ENCODE results near the gene ORC1.

GRCh38 chr1:52360595-52360968 is 43.6 kb downstream of the ORC1 start:
- no peak for TF ChIP-seq MAX (IDR thresholded peaks at IDR 0.05)
- no peak for TF ChIP-seq RXRA (IDR thresholded peaks at IDR 0.05)
- TF ChIP-seq CTCF (IDR thresholded peaks at IDR 0.05; ENCODE audit: low read depth, low read length, missing input control) = no peak
- TF ChIP-seq JUND (IDR thresholded peaks at IDR 0.05) = no peak
- no peak for TF ChIP-seq YY1 (IDR thresholded peaks at IDR 0.05)
- TF ChIP-seq NR2F2 (IDR thresholded peaks at IDR 0.05) = no peak
- TF ChIP-seq GABPA (IDR thresholded peaks at IDR 0.05 in 1 of 2, conservative IDR thresholded peaks at IDR 0.05 in 1 of 2) = no peak
- no peak for TF ChIP-seq FOXA1 (IDR thresholded peaks at IDR 0.05)

All from liver (tissue), 3 donors.